ENCODE data around the gene ZFP2. TPM values are rescaled to one million over a fixed set of nuclear protein-coding genes. Genes with fewer than 3 reads are reported as not detected.

Gene ZFP2
- 0.21 TPM for polyA plus RNA-seq (2013, experiment 1 of 2)
- polyA plus RNA-seq (2013, experiment 2 of 2) = 0.15 TPM

DNA sequence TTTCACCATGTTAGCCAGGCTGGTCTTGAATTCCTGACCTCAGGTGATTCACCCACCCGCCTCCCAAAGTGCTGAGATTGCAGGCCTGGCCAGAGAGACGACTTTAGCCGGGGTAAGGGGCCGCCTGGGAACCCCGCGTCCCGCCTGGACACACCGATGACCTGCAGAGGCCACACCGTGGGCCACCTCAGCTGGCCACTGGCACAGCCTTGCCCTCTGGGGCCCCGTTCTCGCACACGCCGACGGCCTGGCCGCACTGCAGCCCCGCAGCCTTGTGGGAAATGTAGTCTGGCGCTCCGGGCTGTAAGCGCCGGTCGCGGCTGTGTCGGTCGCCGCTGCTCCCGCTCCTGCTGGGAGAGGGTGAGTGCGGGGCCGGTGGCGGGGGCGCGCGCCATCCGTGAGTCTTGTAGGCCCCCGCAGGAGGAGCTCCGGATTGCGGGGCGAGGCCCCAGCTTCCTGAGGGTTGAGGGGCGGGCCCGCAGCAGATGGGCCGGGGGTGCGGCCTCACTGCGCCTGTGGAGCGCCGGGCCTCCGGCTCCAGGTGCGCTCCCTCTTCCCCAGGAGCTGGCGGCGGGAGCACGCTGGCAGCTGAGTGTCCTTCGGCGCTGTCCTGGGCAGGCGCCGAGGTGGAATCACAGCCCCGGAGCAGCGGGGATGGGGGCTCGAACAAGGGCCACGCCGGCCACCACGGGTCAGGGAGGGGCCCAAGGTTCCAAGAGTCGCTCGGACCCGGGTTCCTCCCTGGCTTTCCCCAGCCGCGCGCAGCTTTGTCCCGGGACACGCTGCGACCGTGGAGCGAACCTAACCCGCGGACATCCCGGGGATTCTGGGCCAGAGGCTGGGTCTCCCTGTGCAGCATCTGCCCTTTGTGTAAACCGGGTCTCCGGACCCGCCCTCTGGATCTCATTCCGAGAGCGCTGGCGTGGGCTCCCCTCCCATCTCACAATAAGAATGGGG is at the start of gene ZFP2:
TSS of gene ZFP2 (plus strand) at position 299 of the 957 bp plus-strand sequence. CDS start 35,401 bp downstream, outside the sequence.
- Histone ChIP-seq H3K79me2 (ENCODE audit: control insufficient read depth, insufficient read depth, low read length) (no peaks in the 10 kb centered on the region), H2BK5ac (ENCODE audit: low read length) (no peak within 1 kb of the TSS), H3K56ac (ENCODE audit: low read length) (peak within 1 kb of the TSS; percentile 88), H3K36me3 (ENCODE audit: control insufficient read depth, insufficient read depth, low read length) (no peaks in the 10 kb centered on the region), H3K23ac (ENCODE audit: low read length) (no peak within 1 kb of the TSS), H4K5ac (ENCODE audit: low read length) (no peak within 1 kb of the TSS), H3K18ac (ENCODE audit: low read length) (peak within 1 kb of the TSS; percentile 62), H3K27ac (ENCODE audit: low read depth, low read length) (no peak within 1 kb of the TSS), H3K4me3 (ENCODE audit: low read length) (peak within 1 kb of the TSS; percentile 76), H3K9ac (ENCODE audit: low read length) (peak within 1 kb of the TSS; percentile 86), H4K8ac (ENCODE audit: low read depth, low read length) (no peak within 1 kb of the TSS), H3K4ac (ENCODE audit: low read depth, low read length) (no peak within 1 kb of the TSS), H3K4me1 (ENCODE audit: control insufficient read depth, low read depth, low read length) (no peaks in the 10 kb centered on the region), H3K4me2 (ENCODE audit: low read length) (peak within 1 kb of the TSS; percentile 67), H3K79me1 (ENCODE audit: low read length) (no peaks in the 10 kb centered on the region), H2BK15ac (replicated peaks; ENCODE audit: low read depth) (no peak within 1 kb of the TSS), H2AK5ac (ENCODE audit: low read length) (no peak within 1 kb of the TSS), H2BK120ac (ENCODE audit: low read depth, low read length) (no peak within 1 kb of the TSS), H3K27me3 (ENCODE audit: insufficient read depth, low read length, poor library complexity) (no peaks in the 10 kb centered on the region)
- WGBS (ENCODE audit: extremely low coverage, insufficient coverage, low lambda C conversion rate) = no CpG with 5 or more reads among the region's 79 CpGs
- DNase-seq = peak; percentile 82

GRCh38 chr5:178849316-178849715 is 46.4 kb upstream of the ZFP2 start:
- H3K36me3 ChIP-seq (ENCODE audit: control insufficient read depth, insufficient read depth, low read length) = no peaks in the 10 kb centered on the region
- no peak overlapping the region for H4K5ac ChIP-seq (ENCODE audit: low read length)
- no peak overlapping the region for H3K9ac ChIP-seq (ENCODE audit: low read length)
- H3K4me2 ChIP-seq (ENCODE audit: low read length) = no peak overlapping the region
- no peak overlapping the region for H2AK5ac ChIP-seq (ENCODE audit: low read length)
- no peak overlapping the region for H3K4me3 ChIP-seq (ENCODE audit: low read length)
- no peak overlapping the region for H3K27ac ChIP-seq (ENCODE audit: low read depth, low read length)
- H3K56ac ChIP-seq (ENCODE audit: low read length) = no peak overlapping the region
- WGBS (ENCODE audit: extremely low coverage, insufficient coverage, low lambda C conversion rate) = no CpG with 5 or more reads among the region's 5 CpGs
- H3K79me1 ChIP-seq (ENCODE audit: low read length) = no peaks in the 10 kb centered on the region
- no peak overlapping the region for H2BK15ac ChIP-seq (replicated peaks; ENCODE audit: low read depth)
- no peak for DNase-seq
- H3K79me2 ChIP-seq (ENCODE audit: control insufficient read depth, insufficient read depth, low read length) = no peaks in the 10 kb centered on the region
- H3K27me3 ChIP-seq (ENCODE audit: insufficient read depth, low read length, poor library complexity) = no peaks in the 10 kb centered on the region
- no peak overlapping the region for H2BK5ac ChIP-seq (ENCODE audit: low read length)
- no peak overlapping the region for H2BK120ac ChIP-seq (ENCODE audit: low read depth, low read length)
- H3K4me1 ChIP-seq (ENCODE audit: control insufficient read depth, low read depth, low read length) = peaks cover under 1% of the 10 kb centered on the region
- no peak overlapping the region for H3K23ac ChIP-seq (ENCODE audit: low read length)
- no peak overlapping the region for H3K18ac ChIP-seq (ENCODE audit: low read length)
- H3K4ac ChIP-seq (ENCODE audit: low read depth, low read length) = no peak overlapping the region
- H4K8ac ChIP-seq (ENCODE audit: low read depth, low read length) = no peak overlapping the region

- Histone ChIP-seq H3K4me2 (ENCODE audit: low read length) (no peak overlapping the region), H3K27ac (ENCODE audit: low read depth, low read length) (no peak overlapping the region), H3K79me1 (ENCODE audit: low read length) (no peaks in the 10 kb centered on the region), H3K4ac (ENCODE audit: low read depth, low read length) (no peak overlapping the region), H4K8ac (ENCODE audit: low read depth, low read length) (no peak overlapping the region), H3K4me3 (ENCODE audit: low read length) (no peak overlapping the region), H3K56ac (ENCODE audit: low read length) (no peak overlapping the region), H3K27me3 (ENCODE audit: insufficient read depth, low read length, poor library complexity) (no peaks in the 10 kb centered on the region), H3K23ac (ENCODE audit: low read length) (no peak overlapping the region), H2BK120ac (ENCODE audit: low read depth, low read length) (no peak overlapping the region), H3K18ac (ENCODE audit: low read length) (no peak overlapping the region), H3K4me1 (ENCODE audit: control insufficient read depth, low read depth, low read length) (peaks cover 2% of the 10 kb centered on the region), H3K79me2 (ENCODE audit: control insufficient read depth, insufficient read depth, low read length) (no peaks in the 10 kb centered on the region), H4K5ac (ENCODE audit: low read length) (no peak overlapping the region), H2BK5ac (ENCODE audit: low read length) (no peak overlapping the region), H2AK5ac (ENCODE audit: low read length) (no peak overlapping the region), H3K9ac (ENCODE audit: low read length) (no peak overlapping the region), H3K36me3 (ENCODE audit: control insufficient read depth, insufficient read depth, low read length) (no peaks in the 10 kb centered on the region), H2BK15ac (replicated peaks; ENCODE audit: low read depth) (no peak overlapping the region)
- no peak for DNase-seq
- no CpG with 5 or more reads among the region's 3 CpGs for WGBS (ENCODE audit: extremely low coverage, insufficient coverage, low lambda C conversion rate)
Observed at GRCh38 chr5:178851951-178852350, 43.8 kb upstream of the ZFP2 start.

- H3K27ac ChIP-seq (ENCODE audit: low read depth, low read length) = no peak overlapping the region
- H3K18ac ChIP-seq (ENCODE audit: low read length) = no peak overlapping the region
- no peak overlapping the region for H2AK5ac ChIP-seq (ENCODE audit: low read length)
- no peak overlapping the region for H2BK15ac ChIP-seq (replicated peaks; ENCODE audit: low read depth)
- no peak overlapping the region for H2BK5ac ChIP-seq (ENCODE audit: low read length)
- H4K8ac ChIP-seq (ENCODE audit: low read depth, low read length) = no peak overlapping the region
- H3K56ac ChIP-seq (ENCODE audit: low read length) = no peak overlapping the region
- peak; percentile 14 for DNase-seq
- no peaks in the 10 kb centered on the region for H3K79me1 ChIP-seq (ENCODE audit: low read length)
- WGBS (ENCODE audit: extremely low coverage, insufficient coverage, low lambda C conversion rate) = no CpG with 5 or more reads among the region's 5 CpGs
- H3K23ac ChIP-seq (ENCODE audit: low read length) = no peak overlapping the region
- no peaks in the 10 kb centered on the region for H3K79me2 ChIP-seq (ENCODE audit: control insufficient read depth, insufficient read depth, low read length)
- H4K5ac ChIP-seq (ENCODE audit: low read length) = no peak overlapping the region
- no peak overlapping the region for H3K9ac ChIP-seq (ENCODE audit: low read length)
- no peaks in the 10 kb centered on the region for H3K36me3 ChIP-seq (ENCODE audit: control insufficient read depth, insufficient read depth, low read length)
- H3K4me1 ChIP-seq (ENCODE audit: control insufficient read depth, low read depth, low read length) = peaks cover 2% of the 10 kb centered on the region
- no peaks in the 10 kb centered on the region for H3K27me3 ChIP-seq (ENCODE audit: insufficient read depth, low read length, poor library complexity)
- H3K4me3 ChIP-seq (ENCODE audit: low read length) = no peak overlapping the region
- no peak overlapping the region for H2BK120ac ChIP-seq (ENCODE audit: low read depth, low read length)
- H3K4ac ChIP-seq (ENCODE audit: low read depth, low read length) = no peak overlapping the region
- no peak overlapping the region for H3K4me2 ChIP-seq (ENCODE audit: low read length)
Observed at GRCh38 chr5:178854284-178854683, 41.4 kb upstream of the ZFP2 start.

- H3K56ac ChIP-seq (ENCODE audit: low read length) = peak within 1 kb of the TSS; percentile 76
- H3K79me2 ChIP-seq (ENCODE audit: control insufficient read depth, insufficient read depth, low read length) = no peaks in the 10 kb centered on the region
- peak; percentile 98 for DNase-seq
- no peak within 1 kb of the TSS for H2BK5ac ChIP-seq (ENCODE audit: low read length)
- H3K4me3 ChIP-seq (ENCODE audit: low read length) = peak within 1 kb of the TSS; percentile 27
- no peaks in the 10 kb centered on the region for H3K4me1 ChIP-seq (ENCODE audit: control insufficient read depth, low read depth, low read length)
- no peak within 1 kb of the TSS for H4K8ac ChIP-seq (ENCODE audit: low read depth, low read length)
- H3K36me3 ChIP-seq (ENCODE audit: control insufficient read depth, insufficient read depth, low read length) = peaks cover 3% of the 10 kb centered on the region
- peak within 1 kb of the TSS; percentile 72 for H3K18ac ChIP-seq (ENCODE audit: low read length)
- H3K27ac ChIP-seq (ENCODE audit: low read depth, low read length) = peak within 1 kb of the TSS; percentile 56
- peak within 1 kb of the TSS; percentile 42 for H3K4me2 ChIP-seq (ENCODE audit: low read length)
- H3K4ac ChIP-seq (ENCODE audit: low read depth, low read length) = peak within 1 kb of the TSS; percentile 48
- peaks cover 5% of the 10 kb centered on the region for H3K79me1 ChIP-seq (ENCODE audit: low read length)
- no peak within 1 kb of the TSS for H2AK5ac ChIP-seq (ENCODE audit: low read length)
- no peak within 1 kb of the TSS for H3K23ac ChIP-seq (ENCODE audit: low read length)
- H2BK15ac ChIP-seq (replicated peaks; ENCODE audit: low read depth) = no peak within 1 kb of the TSS
- H3K9ac ChIP-seq (ENCODE audit: low read length) = peak within 1 kb of the TSS; percentile 65
- no peaks in the 10 kb centered on the region for H3K27me3 ChIP-seq (ENCODE audit: insufficient read depth, low read length, poor library complexity)
- H2BK120ac ChIP-seq (ENCODE audit: low read depth, low read length) = no peak within 1 kb of the TSS
- no CpG with 5 or more reads among the region's 86 CpGs for WGBS (ENCODE audit: extremely low coverage, insufficient coverage, low lambda C conversion rate)
- no peak within 1 kb of the TSS for H4K5ac ChIP-seq (ENCODE audit: low read length)
Observed at GRCh38 chr5:178859625-178860521, 35.8 kb upstream of the ZFP2 start, which contains the start of gene ZNF354B. ZNF354B (plus strand) TSS chr5:178859953; CDS start chr5:178861048, 1,095 bp downstream.
